ENCODE data around the gene SLC18A2.

SLC18A2 gene

DNA sequence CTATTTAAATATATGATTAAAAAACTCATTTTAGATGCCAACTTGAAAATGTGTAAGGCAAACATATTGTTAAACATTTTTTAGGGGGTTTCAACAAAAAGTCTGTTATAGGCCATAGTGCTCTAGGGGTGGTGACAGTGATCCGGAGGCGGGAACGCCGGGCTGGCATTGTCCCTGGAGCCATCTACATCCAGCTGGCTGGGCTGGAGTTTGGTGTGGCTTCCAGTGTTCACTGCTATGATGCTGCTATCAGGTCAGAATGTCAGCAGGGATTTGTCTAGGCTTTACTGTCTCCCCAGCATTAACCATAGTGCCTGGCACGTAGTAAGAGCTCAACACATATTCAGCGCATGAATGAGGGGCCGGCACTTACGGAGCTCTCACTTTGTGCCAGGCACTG, 1.9 kb upstream of the SLC18A2 start:
- no peak for DNase-seq

DNA sequence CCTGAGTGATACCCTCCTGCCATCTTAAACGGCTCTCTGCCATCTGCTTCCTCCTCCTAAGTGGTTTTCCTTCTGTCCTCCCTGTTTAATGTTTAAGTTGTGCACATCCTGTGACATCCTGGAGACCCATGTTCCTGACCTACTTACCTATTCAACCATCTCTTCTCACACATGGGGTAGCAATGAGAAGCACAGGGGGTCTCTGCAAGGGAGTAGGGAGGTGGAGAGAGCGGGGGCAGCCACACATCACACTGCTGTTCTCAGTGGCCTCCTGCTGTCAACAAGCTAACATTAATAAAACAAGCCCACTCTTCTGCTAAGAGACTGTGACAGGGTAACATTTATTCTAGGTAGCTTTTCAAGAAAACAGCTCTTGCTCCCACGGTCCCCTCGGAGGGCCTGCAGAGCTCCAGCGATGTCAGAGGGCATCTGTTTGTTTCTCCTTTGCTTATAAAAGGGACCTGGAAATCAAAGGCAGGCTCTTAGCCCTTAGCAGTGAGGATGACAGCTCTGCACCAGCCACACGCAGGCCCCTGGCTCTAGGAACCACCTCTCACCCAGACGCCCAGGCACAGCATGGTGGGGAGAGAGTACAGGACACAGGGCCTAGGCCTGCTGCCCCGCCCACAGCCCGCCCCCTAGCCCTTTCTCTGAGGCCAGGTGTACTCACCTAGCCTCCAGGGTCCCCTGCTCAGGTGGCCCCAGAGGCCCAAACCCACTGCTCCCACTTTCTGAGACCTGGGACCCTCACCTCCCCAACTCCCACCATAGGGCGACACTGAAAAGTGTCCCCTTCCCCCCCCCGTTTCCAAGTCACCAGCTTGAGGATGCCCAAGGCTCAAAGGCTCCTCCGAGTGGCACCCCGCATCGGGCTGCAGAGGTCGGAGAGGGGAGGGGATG, 943 bp upstream of the SLC18A2 start:
- DNase-seq, result no peak

DNA sequence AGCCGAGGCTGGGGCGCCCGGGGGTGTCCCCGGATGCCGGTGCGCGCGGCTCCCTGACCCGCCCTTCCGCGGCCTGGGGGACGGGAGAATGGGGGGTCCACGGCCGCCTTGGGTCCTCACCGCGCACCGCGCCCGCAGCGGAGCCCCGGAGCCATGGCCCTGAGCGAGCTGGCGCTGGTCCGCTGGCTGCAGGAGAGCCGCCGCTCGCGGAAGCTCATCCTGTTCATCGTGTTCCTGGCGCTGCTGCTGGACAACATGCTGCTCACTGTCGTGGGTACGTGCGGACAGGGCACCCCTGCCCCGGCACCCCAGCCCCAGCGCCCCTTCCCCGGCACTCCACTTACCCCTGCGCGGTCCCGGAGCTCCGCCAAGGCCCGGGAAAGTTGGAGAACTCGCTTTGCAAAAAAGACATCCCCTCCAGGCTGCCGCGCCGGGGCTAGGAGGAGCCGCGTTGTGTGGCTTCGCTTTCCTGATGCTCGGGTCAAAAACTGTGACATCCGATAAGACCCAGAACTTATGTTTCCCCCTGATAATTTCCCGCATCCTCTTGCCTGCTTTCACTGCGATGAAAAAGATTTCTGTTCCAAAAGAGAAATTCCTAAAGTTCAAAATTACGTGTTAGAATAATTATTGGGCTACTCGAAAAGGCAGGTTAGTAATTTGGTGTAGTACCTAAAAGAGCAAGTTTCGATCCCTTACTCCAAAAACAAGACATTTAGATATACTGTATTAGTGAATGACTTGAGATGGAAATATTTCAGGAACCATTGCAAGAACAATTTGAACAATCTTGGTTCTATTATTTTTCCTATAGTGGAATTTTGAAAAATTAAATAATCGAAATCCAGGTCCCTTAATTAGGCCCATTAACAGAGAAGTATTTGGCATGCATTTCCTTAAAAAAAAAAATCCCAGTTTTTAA, 888 bp downstream of the SLC18A2 start:
- DNase-seq, result no peak

DNA sequence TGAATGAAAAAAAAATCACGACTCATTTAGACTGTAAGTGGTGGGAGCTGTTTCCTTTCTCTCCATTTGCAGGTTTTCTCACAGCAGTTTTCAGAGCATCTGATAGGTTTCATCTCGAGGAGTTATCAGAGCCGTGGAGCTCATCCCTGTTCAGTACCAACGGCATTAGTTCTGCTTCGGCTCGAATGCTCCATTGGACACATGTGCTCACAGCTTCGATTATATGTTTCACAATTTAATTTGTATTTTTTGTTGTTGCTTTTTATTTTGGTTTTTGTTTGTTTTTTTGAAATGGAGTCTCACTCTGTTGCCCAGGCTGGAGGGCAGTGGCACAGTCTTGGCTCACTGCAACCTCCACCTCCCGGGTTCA, 1.5 kb downstream of the SLC18A2 start:
- DNase-seq, result no peak

DNA sequence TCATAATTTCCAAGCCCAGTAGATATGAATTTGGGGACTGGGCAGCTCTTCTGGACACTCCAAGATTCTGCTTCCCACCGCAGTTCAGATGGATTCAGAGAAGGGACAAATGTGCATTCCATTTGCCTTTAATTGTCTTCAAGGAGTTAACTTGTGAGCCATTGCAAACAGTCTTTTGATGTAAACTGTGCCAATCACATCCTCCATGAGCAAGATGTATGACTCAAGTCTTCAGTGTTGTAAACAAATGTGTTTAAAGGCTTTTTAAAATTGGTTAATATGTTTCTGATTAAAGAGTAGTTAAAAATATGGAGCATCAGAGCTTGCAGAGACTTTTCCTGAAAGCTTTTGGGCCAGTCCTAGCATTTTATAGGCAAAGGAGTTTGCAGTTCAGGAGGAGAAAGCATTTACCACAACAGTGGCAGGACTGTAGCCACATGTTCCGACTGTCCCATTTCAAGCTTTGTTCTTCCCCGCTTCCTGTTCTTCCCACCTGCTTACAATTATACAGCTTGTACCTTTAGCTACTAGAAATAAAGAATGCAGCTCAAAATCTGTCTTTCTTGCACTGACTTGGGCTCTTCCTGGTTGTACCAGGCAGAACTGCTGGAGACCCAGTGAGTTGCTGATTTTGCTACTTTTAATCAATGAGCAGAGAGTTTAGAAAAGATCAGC, 6.2 kb downstream of the SLC18A2 start:
- no peak for DNase-seq

DNA sequence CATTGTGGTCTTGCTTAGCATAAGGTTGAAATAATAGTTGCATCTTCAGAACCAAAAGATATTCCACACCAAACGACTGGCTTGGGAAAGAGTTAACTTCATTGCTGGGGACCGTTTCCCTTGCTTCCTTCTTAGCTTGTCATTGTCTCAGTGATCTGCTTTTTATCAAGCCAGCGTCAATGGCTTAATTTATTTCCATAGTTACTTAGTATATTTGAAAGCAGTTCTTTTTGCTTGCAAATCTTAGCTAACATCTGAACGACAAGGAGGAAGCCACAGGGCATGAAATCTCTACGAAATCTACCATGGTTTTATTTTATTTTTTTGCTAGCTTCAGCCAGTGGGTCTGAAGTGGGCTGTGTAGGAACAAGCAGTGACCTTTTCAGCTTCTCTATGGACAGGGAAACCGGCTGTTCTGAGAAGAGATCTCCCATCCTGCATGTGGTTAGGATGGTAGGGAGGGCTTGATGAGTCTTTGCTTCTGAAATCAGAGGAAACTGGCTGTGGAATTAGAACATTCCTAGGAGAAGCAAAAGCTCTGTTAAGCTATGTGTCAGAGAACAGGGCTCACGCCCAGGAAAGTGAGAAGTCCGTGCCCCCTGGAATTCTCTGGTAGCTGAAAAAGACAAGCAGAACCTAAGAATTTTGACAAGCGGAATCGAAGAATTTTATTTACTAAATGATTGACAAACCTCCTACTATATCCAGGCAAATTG, 8.0 kb downstream of the SLC18A2 start:
- DNase-seq, result no peak

DNA sequence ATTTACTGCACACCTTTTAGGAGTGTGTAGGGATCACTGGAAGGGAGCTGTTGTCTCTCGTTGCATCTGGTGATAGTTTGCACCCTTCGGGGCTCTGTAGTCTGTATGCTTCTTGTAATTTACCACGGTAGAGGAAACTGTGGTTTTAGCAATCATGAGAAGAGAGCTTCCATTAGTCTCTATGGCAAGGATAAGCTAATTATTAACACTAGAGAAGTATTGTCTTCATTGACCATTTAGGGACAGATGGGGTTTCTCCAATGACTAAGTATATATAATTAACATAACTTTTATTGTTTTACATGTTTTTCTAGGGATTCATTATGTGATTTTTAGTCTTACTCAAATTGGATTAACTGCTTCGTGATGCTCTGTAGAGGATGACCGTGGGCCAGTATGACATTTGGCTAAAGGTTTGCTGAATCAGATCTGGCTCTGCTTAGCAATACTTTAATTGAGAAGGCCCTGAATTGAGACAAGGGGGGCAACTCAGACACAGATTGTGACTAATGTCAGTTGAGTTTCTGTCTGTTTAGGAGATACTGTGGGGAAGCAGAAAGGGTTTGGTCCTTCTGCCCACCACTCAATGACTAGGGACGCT, 8.7 kb downstream of the SLC18A2 start:
- no peak for DNase-seq

DNA sequence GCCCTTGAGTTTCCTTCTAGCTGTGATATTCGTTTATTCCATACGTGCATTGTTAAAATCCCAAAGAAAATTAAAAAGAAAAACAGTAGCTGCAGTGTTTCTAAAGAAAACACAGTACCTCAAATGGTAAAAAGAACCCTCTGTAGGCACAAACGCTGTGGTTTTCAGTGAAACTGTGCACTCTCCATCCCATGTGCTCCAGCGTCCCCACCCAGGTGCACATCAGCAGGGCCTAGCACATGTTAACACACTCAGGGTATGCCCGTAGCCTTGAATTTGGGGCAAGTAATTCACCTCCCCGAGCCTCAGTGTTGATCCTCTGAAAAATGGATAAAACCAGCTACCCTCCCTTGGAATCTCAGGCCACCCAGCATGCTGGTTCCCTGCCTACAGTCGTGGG, 9.5 kb downstream of the SLC18A2 start:
- DNase-seq, result no peak

DNA sequence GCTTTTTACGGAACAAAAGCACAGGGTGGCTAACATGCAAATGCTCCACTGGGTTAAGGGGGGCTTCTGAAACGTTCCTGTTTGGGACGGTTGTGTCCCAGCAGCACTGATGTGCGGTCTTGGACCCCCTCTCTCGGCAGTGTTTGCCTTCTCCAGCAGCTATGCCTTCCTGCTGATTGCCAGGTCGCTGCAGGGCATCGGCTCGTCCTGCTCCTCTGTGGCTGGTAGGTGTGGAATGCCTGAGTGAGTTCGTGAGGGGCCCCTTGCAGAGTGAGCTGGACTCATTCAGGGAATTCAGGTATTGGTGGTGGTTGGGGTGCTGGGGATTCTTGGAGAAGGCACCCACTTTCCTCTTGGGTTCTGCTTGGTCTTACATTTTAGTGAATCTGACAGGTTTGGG, 13.0 kb downstream of the SLC18A2 start:
- DNase-seq, result no peak

DNA sequence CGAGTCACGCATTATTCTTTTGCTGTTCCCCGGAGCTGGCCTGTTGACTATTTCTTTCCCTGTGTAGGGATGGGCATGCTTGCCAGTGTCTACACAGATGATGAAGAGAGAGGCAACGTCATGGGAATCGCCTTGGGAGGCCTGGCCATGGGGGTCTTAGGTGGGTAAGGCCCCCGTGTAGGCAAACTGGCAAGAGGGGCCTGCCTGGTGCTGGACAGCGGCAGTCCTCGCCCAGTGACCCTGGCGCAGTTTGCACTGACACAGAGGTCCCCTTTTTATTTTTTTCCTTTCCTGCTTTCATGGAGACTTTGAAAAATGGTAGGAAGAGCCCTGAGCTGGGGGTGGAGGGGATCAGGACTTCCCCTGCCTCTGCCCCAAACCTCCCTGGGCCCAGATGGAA, 13.4 kb downstream of the SLC18A2 start:
- no peak for DNase-seq

DNA sequence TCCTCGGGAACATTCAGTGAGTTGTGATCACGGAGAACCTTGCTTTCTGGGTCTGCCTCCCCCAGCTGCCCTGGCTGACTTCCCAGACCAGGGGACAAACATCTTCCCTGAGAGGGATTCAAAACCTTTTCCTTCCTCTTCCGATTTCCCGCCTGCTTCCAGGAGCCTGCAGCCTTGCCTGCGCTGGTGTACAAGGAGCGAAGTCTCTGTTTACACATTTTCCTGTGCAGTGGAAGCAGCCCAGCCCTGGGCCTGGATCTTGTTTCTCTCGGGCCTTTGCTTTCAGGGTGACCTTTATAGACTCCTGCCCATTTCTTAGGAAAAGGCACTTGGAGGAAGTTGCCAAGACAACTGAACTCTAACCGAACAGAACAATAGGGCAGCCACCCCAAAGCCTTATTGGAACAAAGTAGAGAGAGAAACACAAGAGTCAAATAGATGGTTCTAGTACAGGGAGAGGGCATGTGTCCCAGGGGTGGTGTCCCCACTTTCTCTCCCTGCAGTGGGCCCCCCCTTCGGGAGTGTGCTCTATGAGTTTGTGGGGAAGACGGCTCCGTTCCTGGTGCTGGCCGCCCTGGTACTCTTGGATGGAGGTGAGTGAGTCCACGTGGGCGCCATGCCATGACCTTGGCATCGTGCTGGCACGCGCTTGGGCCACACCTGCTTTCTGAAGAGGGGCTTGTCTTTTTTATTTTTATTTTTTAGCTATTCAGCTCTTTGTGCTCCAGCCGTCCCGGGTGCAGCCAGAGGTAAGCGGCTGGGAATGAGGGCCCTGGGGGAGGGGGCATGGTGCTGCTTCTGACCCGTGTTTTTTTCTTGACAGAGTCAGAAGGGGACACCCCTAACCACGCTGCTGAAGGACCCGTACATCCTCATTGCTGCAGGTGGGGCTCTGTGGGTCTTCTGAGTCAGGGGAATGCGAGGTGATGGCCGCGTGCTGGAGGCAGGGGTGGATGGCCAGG, 14.1 kb downstream of the SLC18A2 start:
- no peak for DNase-seq

DNA sequence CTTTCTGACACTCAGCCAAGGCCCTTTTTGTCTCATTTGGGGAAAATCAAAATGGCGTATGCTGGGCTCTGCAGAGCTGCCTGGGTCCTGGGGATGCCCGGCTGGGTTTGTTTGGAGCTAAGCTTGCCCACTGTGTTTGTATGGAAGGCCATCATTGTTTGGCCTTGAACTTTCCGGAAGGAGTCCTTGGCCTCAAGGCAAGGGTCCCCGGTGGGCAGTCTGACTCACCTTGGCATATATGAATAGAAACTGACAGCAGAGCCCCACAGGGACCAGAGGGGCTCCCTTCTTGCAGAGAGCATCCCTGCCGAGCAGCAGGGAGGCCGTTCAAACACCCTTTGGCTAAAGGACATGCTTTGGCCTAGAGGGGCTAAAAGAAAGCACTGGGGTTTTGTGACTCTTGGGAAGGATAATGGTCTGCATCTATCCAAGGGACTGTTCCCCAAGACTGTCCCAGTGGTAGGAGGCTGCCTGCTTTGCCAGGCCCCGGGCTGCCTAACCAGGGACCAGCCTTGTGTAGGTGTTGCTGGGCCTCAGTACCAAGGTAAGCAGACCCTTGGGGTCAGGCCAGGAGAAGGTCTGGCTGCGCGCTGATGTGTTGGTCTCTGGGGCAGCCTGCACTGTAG, 15.0 kb downstream of the SLC18A2 start:
- DNase-seq, result no peak

DNA sequence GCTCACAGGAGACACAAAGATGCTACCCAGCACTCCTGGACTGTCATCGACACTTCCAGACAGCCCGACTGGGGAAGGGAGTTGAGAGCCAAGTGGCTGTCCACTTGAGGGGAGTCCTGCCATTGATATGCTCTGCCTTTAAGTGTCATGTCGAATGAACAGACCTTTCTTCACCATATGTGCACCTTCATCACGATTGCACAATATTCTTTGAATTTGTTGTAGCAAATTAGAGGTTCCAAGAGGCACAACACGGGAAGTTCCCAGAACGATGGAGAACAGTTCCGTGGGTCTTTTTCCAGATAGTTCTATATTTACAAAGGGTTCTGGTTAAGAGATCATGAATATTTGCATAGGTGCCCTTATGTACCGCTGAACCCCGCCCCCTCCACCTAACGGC, 16.0 kb downstream of the SLC18A2 start:
- no peak for DNase-seq

DNA sequence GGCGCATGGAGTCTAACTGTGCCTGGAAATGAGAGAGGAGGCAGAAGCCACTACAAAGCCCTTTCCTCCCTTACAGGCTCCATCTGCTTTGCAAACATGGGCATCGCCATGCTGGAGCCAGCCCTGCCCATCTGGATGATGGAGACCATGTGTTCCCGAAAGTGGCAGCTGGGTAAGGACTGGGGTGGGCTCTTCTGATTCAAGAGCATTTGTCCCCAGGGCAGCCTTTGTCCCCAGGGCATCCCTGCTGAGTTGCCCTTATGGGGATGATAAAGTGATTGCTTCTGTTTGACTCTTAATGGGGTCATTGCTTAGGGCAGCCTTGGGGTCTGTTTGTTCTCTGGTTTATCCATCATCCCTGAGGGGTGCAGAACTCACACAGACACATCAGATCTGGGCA, 16.8 kb downstream of the SLC18A2 start:
- DNase-seq, result no peak

DNA sequence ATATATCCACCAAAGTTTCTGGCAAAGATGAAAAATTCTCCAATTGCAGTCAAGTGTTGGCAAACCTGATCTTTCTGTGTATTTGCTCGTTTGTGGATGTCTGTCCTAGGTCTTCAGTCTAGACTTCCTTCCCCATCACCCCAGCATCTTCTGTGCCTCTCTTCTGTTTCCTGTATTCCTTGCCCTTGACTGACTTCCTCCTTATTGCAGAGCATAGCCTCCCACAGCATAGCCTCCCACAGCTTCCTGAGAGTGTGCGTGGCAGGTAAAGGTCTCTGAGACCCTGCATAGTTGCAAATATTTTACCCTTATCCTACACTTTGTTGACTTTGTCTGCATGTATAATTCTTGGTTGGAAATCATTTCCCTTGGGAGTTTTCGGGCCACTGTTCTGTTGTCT, 18.4 kb downstream of the SLC18A2 start:
- DNase-seq, result no peak

DNA sequence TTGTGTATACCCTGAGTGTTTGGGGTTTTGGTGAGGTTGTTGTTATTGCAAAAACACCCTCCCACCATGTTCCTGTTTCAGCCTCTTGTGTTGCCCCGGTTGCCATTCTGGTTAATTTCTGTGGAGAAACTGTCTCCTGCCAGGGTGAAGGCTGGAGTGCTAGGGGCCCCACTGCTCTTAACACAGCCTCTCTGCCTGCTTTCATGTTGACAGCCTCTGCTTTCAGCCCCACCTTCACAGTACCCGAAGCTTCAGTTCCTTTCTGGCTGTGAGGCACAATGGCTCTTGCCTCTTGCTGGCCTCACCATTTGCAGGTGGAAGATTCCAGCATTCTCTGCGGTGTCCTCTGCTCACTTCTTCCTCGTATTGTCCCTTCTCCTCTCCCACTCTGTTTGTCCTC, 19.2 kb downstream of the SLC18A2 start:
- no peak for DNase-seq

DNA sequence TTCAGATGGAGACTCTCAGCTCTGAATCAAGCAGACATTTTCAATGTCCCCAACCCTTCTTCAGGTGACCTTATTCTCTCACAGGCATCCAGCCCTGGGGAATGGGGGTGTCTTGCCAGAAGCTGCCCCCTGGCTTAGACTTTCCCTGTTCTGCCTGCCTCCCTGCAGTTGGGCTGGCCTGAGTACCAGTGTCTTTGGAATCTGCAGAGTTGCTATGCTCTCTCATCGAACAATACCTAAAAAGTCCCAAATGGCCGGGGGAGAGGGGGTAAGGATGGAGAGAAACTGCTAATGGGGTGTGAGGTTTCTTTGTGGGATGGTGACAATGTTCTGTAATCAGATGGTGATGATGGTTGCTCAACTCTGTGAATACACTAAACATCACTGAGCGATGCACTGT, 20.6 kb downstream of the SLC18A2 start:
- no peak for DNase-seq

DNA sequence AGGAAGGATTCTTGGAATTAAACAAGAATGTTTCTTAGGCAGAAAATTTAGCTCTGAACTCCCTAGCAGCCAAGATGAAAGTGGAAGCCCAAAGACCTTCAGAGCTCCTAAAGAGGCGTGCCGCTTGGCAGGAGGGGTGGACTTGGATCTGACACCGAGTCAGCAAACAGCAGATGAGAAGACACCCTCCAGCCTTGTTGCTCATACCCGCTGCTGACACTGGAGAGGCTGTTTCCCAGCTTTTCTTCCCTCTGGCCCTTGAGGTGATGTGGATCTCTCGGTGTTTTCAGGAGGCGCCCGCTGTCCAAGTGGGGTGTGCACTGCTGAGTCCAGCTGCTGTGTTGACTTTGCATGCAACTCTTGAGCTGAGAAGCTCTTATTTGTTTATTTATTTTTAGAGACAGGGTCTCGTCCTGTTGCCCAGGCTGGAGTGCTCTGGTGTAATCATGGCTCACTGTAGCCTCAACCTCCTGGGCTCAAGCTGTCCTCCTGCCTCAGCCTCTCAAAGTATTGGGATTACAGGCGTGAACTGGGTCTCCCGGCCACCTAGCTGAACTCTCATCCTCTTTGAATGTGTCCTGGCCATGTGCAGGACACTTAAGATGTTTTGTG, 21.5 kb downstream of the SLC18A2 start:
- no peak for DNase-seq

DNA sequence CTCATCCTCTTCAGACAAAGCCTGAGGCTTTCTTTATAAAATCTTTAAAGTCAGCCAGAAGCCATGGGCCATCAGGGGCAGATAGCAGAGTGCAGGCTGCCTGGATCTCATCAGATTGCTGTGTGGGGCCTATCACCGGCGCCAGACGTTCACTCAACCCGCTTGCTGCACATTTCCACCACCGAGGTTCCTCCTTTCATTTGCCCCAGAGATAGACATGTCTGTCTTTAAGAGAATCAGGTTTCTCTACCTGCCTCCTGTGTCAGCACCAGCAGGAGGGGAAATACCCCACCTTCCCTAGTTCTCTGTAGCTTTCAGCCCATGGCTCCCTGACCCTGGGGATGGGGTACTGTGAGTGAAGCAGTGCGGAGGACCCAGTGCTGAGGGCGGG, 22.0 kb downstream of the SLC18A2 start:
- no peak for DNase-seq

DNA sequence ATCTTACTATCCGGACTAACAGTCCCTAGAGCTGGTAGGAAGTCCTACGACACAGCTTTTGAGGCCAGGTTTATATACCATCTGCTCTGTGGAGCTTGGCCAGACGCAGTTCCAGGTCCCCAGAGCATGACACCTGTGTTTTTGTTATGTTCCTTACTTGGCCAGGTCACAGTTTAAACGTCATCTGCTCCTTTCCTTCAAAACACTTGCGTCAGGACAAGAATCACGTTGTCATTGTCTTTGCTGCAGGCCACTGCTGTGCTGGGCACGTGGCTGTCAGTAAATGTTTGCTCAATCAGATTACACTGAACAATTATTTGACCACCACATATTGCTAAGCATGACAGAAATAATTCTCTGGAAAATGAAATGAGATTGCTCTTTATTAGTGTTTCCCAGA, 23.9 kb downstream of the SLC18A2 start:
- no peak for DNase-seq
